Ureter (tissue), 1 donor: ENCODE results near the gene SEC14L1. TPM values are rescaled to one million over a fixed set of nuclear protein-coding genes. Genes with fewer than 3 reads are reported as not detected.

Source experiments
- DNase-seq: peaks from one replicate; pipeline ENCODE4 v3.0.0-alpha.2; 2020; ENCODE audit warnings: low spot score
- total RNA-seq: library from RNA; stranded (reverse); gene quantifications from one replicate; pipeline ENCODE4 v1.2.4, GENCODE V29; 2023
- donor health status: DM: yes; HTN: yes; CAD: no.

SEC14L1 gene
- total RNA-seq, 1 donor from 2014 or later, result 66.7 TPM

- DNase-seq, result no peak
These were observed 124.0 kb downstream of the SEC14L1 start for GRCh38 chr17:77264617-77265230.

GRCh38 chr17:77266213-77266612 lies 125.4 kb downstream of the SEC14L1 start:
- no peak for DNase-seq
